HepG2 (cell line): ENCODE results near the gene U2AF1L4. TPM values are rescaled to one million over a fixed set of nuclear protein-coding genes. Genes with fewer than 3 reads are reported as not detected.

Source experiments
- ASH2L ChIP-seq: fragments of 300-600, 200-600 bp; sonication (generic); IDR thresholded peaks from 2 replicates; pipeline ENCODE4 v1.7.0; 2017; ENCODE audit warnings: low read depth, mild to moderate bottlenecking, moderate library complexity, mixed read lengths, low read length; ENCODE audit not compliant: insufficient read length
- CENPX ChIP-seq: sonication (generic); formaldehyde crosslinking; IDR thresholded peaks from 2 replicates; pipeline ENCODE4 v1.9.0; 2021; ENCODE audit warnings: mild to moderate bottlenecking, missing genetic modification reagents, moderate library complexity
- HNF1B ChIP-seq: sonication (generic); formaldehyde crosslinking; IDR thresholded peaks from 2 replicates; pipeline ENCODE4 v1.5.1; 2020; ENCODE audit warnings: mild to moderate bottlenecking, moderate library complexity, missing genetic modification reagents
- HNRNPH1 ChIP-seq: fragments of 200-400 bp; formaldehyde crosslinking; optimal IDR thresholded peaks from 2 replicates; pipeline ENCODE3; 2017; ENCODE audit warnings: mild to moderate bottlenecking, low read depth, low read length
- KLF6 ChIP-seq: IDR thresholded peaks from 2 replicates; pipeline ENCODE4 v1.8.0; 2016; ENCODE audit warnings: missing biosample characterization, missing genetic modification reagents
- MLLT10 ChIP-seq: sonication (generic); formaldehyde crosslinking; IDR thresholded peaks from 2 replicates; pipeline ENCODE4 v1.4.0; 2020; ENCODE audit warnings: missing genetic modification reagents
- MTA1 ChIP-seq: sonication (generic); formaldehyde crosslinking; IDR thresholded peaks from 2 replicates; pipeline ENCODE4 v1.4.0; 2020; ENCODE audit warnings: missing genetic modification reagents, mild to moderate bottlenecking, borderline replicate concordance
- MXD4 ChIP-seq: IDR thresholded peaks from 2 replicates; pipeline ENCODE4 v1.6.1; 2016; ENCODE audit warnings: mild to moderate bottlenecking, missing biosample characterization, missing genetic modification reagents
- NFE2L1 ChIP-seq: sonication (generic); formaldehyde crosslinking; IDR thresholded peaks from 2 replicates; pipeline ENCODE4 v1.4.0; 2020; ENCODE audit warnings: missing genetic modification reagents, mild to moderate bottlenecking, borderline replicate concordance
- PITX1 ChIP-seq: sonication (generic); formaldehyde crosslinking; IDR thresholded peaks from 2 replicates; pipeline ENCODE4 v1.5.1; 2020; ENCODE audit warnings: mild to moderate bottlenecking, missing genetic modification reagents
- REST ChIP-seq, 2 experiments: IDR thresholded peaks; 2 replicates each; pipeline ENCODE4 v1.6.1; 2011 to 2012; ENCODE audit warnings: low read length in 2 of 2, borderline replicate concordance in 1 of 2, low read depth in 1 of 2, mild to moderate bottlenecking in 1 of 2, moderate library complexity in 1 of 2
- SALL2 ChIP-seq: sonication (generic); formaldehyde crosslinking; IDR thresholded peaks from 2 replicates; pipeline ENCODE4 v1.8.1; 2023; ENCODE audit warnings: mild to moderate bottlenecking, missing genetic modification reagents, inconsistent platforms
- SNAPC2 ChIP-seq: sonication (generic); formaldehyde crosslinking; IDR thresholded peaks from 2 replicates; pipeline ENCODE4 v1.8.1; 2022; ENCODE audit warnings: mild to moderate bottlenecking, missing genetic modification reagents
- TIGD3 ChIP-seq: sonication (generic); formaldehyde crosslinking; IDR thresholded peaks from 2 replicates; pipeline ENCODE4 v1.5.1; 2020; ENCODE audit warnings: mild to moderate bottlenecking, missing genetic modification reagents, borderline replicate concordance
- TOE1 ChIP-seq: sonication (generic); formaldehyde crosslinking; IDR thresholded peaks from 2 replicates; pipeline ENCODE4 v1.4.0; 2020; ENCODE audit warnings: mild to moderate bottlenecking, missing genetic modification reagents
- YEATS4 ChIP-seq: sonication (generic); formaldehyde crosslinking; IDR thresholded peaks from 2 replicates; pipeline ENCODE4 v1.4.0; 2020; ENCODE audit warnings: missing genetic modification reagents, borderline replicate concordance
- ZBTB39 ChIP-seq: sonication (generic); formaldehyde crosslinking; IDR thresholded peaks from 2 replicates; pipeline ENCODE4 v1.5.0; 2020; ENCODE audit warnings: missing genetic modification reagents
- ZEB1 ChIP-seq: IDR thresholded peaks from 2 replicates; pipeline ENCODE4 v1.6.1; 2012; ENCODE audit warnings: mild to moderate bottlenecking, low read depth, inconsistent platforms; ENCODE audit not compliant: insufficient replicate concordance
- ZFP37 ChIP-seq: sonication (generic); formaldehyde crosslinking; IDR thresholded peaks from 2 replicates; pipeline ENCODE4 v1.4.0; 2020; ENCODE audit warnings: missing genetic modification reagents, borderline replicate concordance
- ZNF292 ChIP-seq: sonication (generic); formaldehyde crosslinking; IDR thresholded peaks from 2 replicates; pipeline ENCODE4 v1.8.1; 2022; ENCODE audit warnings: mild to moderate bottlenecking, low read depth, missing genetic modification reagents, borderline replicate concordance
- ZNF577 ChIP-seq: sonication (generic); formaldehyde crosslinking; IDR thresholded peaks from 2 replicates; pipeline ENCODE4 v1.4.0; 2020; ENCODE audit warnings: mild to moderate bottlenecking, low read depth, missing genetic modification reagents, borderline replicate concordance
- polyA plus RNA-seq, 8 experiments: library from polyadenylated mRNA; depleted of rRNA in 3 of 8; stranded (reverse) in 7 of 8; unstranded in 1 of 8; fragments of >200 nt; fragmentation: Illumina TruSeq in 4 of 8; extraction: Trizol in 4 of 8; gene quantifications; 2 replicates each; pipeline versions ENCODE4 v1.2.1 to v1.2.3, GENCODE V29; 2011 to 2016; ENCODE audit warnings: low read depth in 4 of 8, missing spikeins in 1 of 8, mixed read lengths in 1 of 8; ENCODE audit not compliant: insufficient read depth in 1 of 8
- total RNA-seq, 5 experiments: library from RNA; depleted of rRNA; stranded (reverse); fragments of >200 nt; fragmentation: Illumina TruSeq; extraction: Trizol; gene quantifications; 2 replicates each; pipeline ENCODE4 v1.2.3, GENCODE V29; 2016; ENCODE audit warnings: low read depth in 1 of 5

The U2AF1L4 gene
- total and polyA plus RNA-seq, 2 of the 13 experiments (the other 11 are each of a cell fraction or from before 2014, with no cell fraction given) = 7.9 to 15.4 TPM

- TF ChIP-seq TIGD3 (no peak), MTA1 (CRISPR knock-in tag) (0 out of 2 replicates have a peak, but pooled peaks have one; percentile 32), ASH2L (no peak), ZBTB39 (CRISPR knock-in tag) (no peak), ZEB1 (no peak), NFE2L1 (CRISPR knock-in tag) (no peak), SNAPC2 (no peak), TOE1 (no peak), ZFP37 (CRISPR knock-in tag) (no peak), PITX1 (CRISPR knock-in tag) (no peak), MLLT10 (no peak), SALL2 (CRISPR knock-in tag) (no peak), HNF1B (0 out of 2 replicates have a peak, but pooled peaks have one; percentile 19), KLF6 (CRISPR knock-in tag) (no peak), HNRNPH1 (no peak), REST (IDR thresholded peaks at IDR 0.05; ENCODE audit: borderline replicate concordance in 1 of 2, low read depth in 1 of 2, low read length in 2 of 2) (no peak), MXD4 (CRISPR knock-in tag) (no peak), ZNF292 (no peak), YEATS4 (CRISPR knock-in tag) (no peak), CENPX (CRISPR knock-in tag) (no peak), ZNF577 (CRISPR knock-in tag) (no peak)
These were observed 22.3 kb upstream of the U2AF1L4 start (continued) for GRCh38 chr19:35767288-35768081.
